HepG2 (cell line): ENCODE data around the gene ERBB4.

Experiments
- E2F5 ChIP-seq: sonication (generic); formaldehyde crosslinking; conservative IDR thresholded peaks from 2 replicates; pipeline ENCODE4 v1.4.0; 2020; ENCODE audit warnings: missing genetic modification reagents
- KDM4B ChIP-seq: sonication (generic); formaldehyde crosslinking; IDR thresholded peaks from 2 replicates; pipeline ENCODE4 v1.4.0; 2020; ENCODE audit warnings: missing genetic modification reagents
- MTA1 ChIP-seq: sonication (generic); formaldehyde crosslinking; IDR thresholded peaks from 2 replicates; pipeline ENCODE4 v1.4.0; 2020; ENCODE audit warnings: missing genetic modification reagents, mild to moderate bottlenecking, borderline replicate concordance
- RAD21 ChIP-seq: fragments of 450-650 bp; formaldehyde crosslinking; IDR thresholded peaks from 2 replicates; pipeline ENCODE4 v1.5.0; 2020; ENCODE audit warnings: mild to moderate bottlenecking
- ZNF776 ChIP-seq: sonication (generic); formaldehyde crosslinking; IDR thresholded peaks from 2 replicates; pipeline ENCODE4 v1.4.0; 2020; ENCODE audit warnings: mild to moderate bottlenecking, missing genetic modification reagents
- TF ChIP-seq, protein P1 (sequence below): sonication (generic); formaldehyde crosslinking; IDR thresholded peaks from 2 replicates; pipeline ENCODE4 v1.5.0; 2020; ENCODE audit warnings: mild to moderate bottlenecking, missing genetic modification reagents, moderate library complexity

GRCh38 chr2:211930331-211930730, 608.3 kb downstream of the ERBB4 start:
- TF ChIP-seq RAD21 (CRISPR knock-in tag) = no peak
- no peak for TF ChIP-seq KDM4B (CRISPR knock-in tag)
- TF ChIP-seq E2F5 (CRISPR knock-in tag) = no peak
- TF ChIP-seq, protein P1, sequence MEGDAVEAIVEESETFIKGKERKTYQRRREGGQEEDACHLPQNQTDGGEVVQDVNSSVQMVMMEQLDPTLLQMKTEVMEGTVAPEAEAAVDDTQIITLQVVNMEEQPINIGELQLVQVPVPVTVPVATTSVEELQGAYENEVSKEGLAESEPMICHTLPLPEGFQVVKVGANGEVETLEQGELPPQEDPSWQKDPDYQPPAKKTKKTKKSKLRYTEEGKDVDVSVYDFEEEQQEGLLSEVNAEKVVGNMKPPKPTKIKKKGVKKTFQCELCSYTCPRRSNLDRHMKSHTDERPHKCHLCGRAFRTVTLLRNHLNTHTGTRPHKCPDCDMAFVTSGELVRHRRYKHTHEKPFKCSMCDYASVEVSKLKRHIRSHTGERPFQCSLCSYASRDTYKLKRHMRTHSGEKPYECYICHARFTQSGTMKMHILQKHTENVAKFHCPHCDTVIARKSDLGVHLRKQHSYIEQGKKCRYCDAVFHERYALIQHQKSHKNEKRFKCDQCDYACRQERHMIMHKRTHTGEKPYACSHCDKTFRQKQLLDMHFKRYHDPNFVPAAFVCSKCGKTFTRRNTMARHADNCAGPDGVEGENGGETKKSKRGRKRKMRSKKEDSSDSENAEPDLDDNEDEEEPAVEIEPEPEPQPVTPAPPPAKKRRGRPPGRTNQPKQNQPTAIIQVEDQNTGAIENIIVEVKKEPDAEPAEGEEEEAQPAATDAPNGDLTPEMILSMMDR (CRISPR knock-in tag) = no peak
- TF ChIP-seq MTA1 = no peak
- TF ChIP-seq ZNF776 (CRISPR knock-in tag) = no peak
